K562 (cell line): ENCODE measurements around the gene OPCML. TPM values are rescaled to one million over a fixed set of nuclear protein-coding genes. Genes with fewer than 3 reads are reported as not detected.

Experiments
- ATAC-seq: fragments of 200-7000 bp; cut with Tn5 transposase; 3 replicates; pipeline ENCODE4 v1.9.1; 2020; ENCODE audit warnings: moderate library complexity
- BruUV-seq: library from RNA; stranded (reverse); fragments of 400-500 nt; replicated peaks from 2 replicates; lab custom pipeline; 2021; lab: Mats Ljungman, UMichigan
- CTCF ChIA-PET: fragments of 300-600 bp; formaldehyde crosslinking; extraction: SDS; loops from one replicate; lab custom pipeline; 2021; ENCODE audit warnings: low intra/inter-chr PET ratio; lab: Yijun Ruan, JAX
- POLR2A ChIA-PET: fragments of 300-600, 350-650 bp; sonication (Branson Sonifier 250); formaldehyde crosslinking; extraction: SDS; loops from one replicate; lab custom pipeline; 2021; ENCODE audit warnings: antibody characterized with exemption, inconsistent platforms; lab: Yijun Ruan, JAX
- DNase-seq, 4 experiments: peaks; one replicate each; pipeline versions ENCODE4 v3.0.0 to v3.0.0-alpha.2; 2011 to 2018; ENCODE audit warnings: low spot score in 3 of 4, mixed read lengths in 3 of 4; ENCODE audit errors: extremely low read depth in 1 of 4
- FAIRE-seq: peaks from 2 replicates; lab custom pipeline; 2011; peaks lifted over from hg19 to GRCh38; lab: Jason Lieb, UNC
- H2AFZ ChIP-seq: 2 replicates; pipeline ENCODE4 v1.6.0; 2011; ENCODE audit warnings: low read depth, low read length, control low read depth, inconsistent platforms
- H3K27ac ChIP-seq: fragments of 200-600 bp; 3 replicates; pipeline ENCODE4 v1.8.0; 2011; ENCODE audit warnings: low read depth, mild to moderate bottlenecking, control low read depth, inconsistent platforms, low read length, moderate library complexity, mixed read lengths; ENCODE audit errors: extremely low read depth
- H3K27me3 ChIP-seq, 2 experiments: fragments of 300-600 bp in 1 of 2; 2 replicates in 1 of 2; 3 replicates in 1 of 2; pipeline versions ENCODE4 v1.6.0 to v1.8.0; 2011; ENCODE audit warnings: inconsistent platforms in 2 of 2, low read length in 2 of 2, mild to moderate bottlenecking in 1 of 2, mixed read lengths in 1 of 2, moderate library complexity in 1 of 2; ENCODE audit not compliant: control insufficient read depth in 2 of 2, insufficient read depth in 2 of 2
- H3K36me3 ChIP-seq: fragments of 300-600 bp; 3 replicates; pipeline ENCODE4 v1.8.0; 2011; ENCODE audit warnings: mild to moderate bottlenecking, low read length, inconsistent platforms; ENCODE audit not compliant: control insufficient read depth, insufficient read depth
- H3K4me1 ChIP-seq, 2 experiments: fragments of 200-600 bp in 1 of 2; replicated peaks in 1 of 2; 2 replicates in 1 of 2; 3 replicates in 1 of 2; pipeline versions ENCODE4 v1.5.1 to v1.8.0; 2011; ENCODE audit warnings: inconsistent platforms in 2 of 2, low read length in 2 of 2, mild to moderate bottlenecking in 1 of 2, mixed read lengths in 1 of 2, moderate library complexity in 1 of 2; ENCODE audit not compliant: control insufficient read depth in 2 of 2, insufficient read depth in 2 of 2
- H3K4me2 ChIP-seq: 2 replicates; pipeline ENCODE4 v1.6.1; 2011; ENCODE audit warnings: low read length, control low read depth, inconsistent platforms, mixed read lengths; ENCODE audit not compliant: insufficient read depth
- H3K4me3 ChIP-seq: fragments of 200-600 bp; sonication (generic), shearing (Covaris generic); 2 replicates; pipeline ENCODE4 v1.5.1; 2016; ENCODE audit warnings: control low read depth, inconsistent platforms
- H3K79me2 ChIP-seq: fragments of 200-600 bp; 3 replicates; pipeline ENCODE4 v1.8.0; 2011; ENCODE audit warnings: low read length, inconsistent platforms; ENCODE audit not compliant: control insufficient read depth, insufficient read depth
- H3K9ac ChIP-seq, 2 experiments: 2 replicates each; pipeline versions ENCODE4 v1.6.0 to v1.6.1; 2011; ENCODE audit warnings: low read depth in 2 of 2, low read length in 2 of 2, control low read depth in 1 of 2, inconsistent platforms in 1 of 2, mild to moderate bottlenecking in 1 of 2, mixed read lengths in 1 of 2; ENCODE audit not compliant: insufficient read depth in 1 of 2
- H3K9me1 ChIP-seq: one replicate; pipeline ENCODE4 v1.6.0; 2011; ENCODE audit warnings: inconsistent platforms, mild to moderate bottlenecking, low read length, moderate library complexity; ENCODE audit not compliant: control insufficient read depth, insufficient read depth
- H3K9me3 ChIP-seq: replicated peaks from 2 replicates; pipeline ENCODE4 v1.5.1; 2011; ENCODE audit warnings: low read depth, low read length, inconsistent platforms; ENCODE audit not compliant: control insufficient read depth, insufficient read depth
- H4K20me1 ChIP-seq: replicated peaks from 2 replicates; pipeline ENCODE4 v1.6.1; 2011; ENCODE audit warnings: low read length, inconsistent platforms, mixed read lengths; ENCODE audit not compliant: control insufficient read depth, insufficient read depth
- FOXP1 ChIP-seq: sonication (generic); formaldehyde crosslinking; IDR thresholded peaks from 2 replicates; pipeline ENCODE4 v1.8.0; 2022; ENCODE audit warnings: mild to moderate bottlenecking, missing genetic modification reagents
- GABPA ChIP-seq: fragments of 200-800 bp; sonication (Bioruptor generic); conservative IDR thresholded peaks from 2 replicates; pipeline ENCODE4 v1.6.1; 2016; ENCODE audit warnings: low read depth, missing genetic modification characterization, missing compliant biosample characterization
- POLR2B ChIP-seq: fragments of 450-650 bp; IDR thresholded peaks from 2 replicates; pipeline ENCODE4 v1.6.1; 2018; ENCODE audit warnings: low read depth; ENCODE audit not compliant: partially characterized antibody
- RBM25 ChIP-seq: fragments of 200-400 bp; formaldehyde crosslinking; IDR thresholded peaks from 2 replicates; pipeline ENCODE4 v1.6.1; 2018; ENCODE audit warnings: low read length, low read depth, moderate library complexity; ENCODE audit not compliant: severe bottlenecking
- SMAD3 ChIP-seq: fragments of 450-650 bp; formaldehyde crosslinking; conservative IDR thresholded peaks from 2 replicates; pipeline ENCODE4 v1.4.0; 2020; ENCODE audit warnings: mild to moderate bottlenecking
- SMARCC2 ChIP-seq: fragments of 450-650 bp; IDR thresholded peaks from 2 replicates; pipeline ENCODE4 v1.6.1; 2017; ENCODE audit warnings: antibody characterized with exemption, moderate library complexity, mild to moderate bottlenecking, low read depth
- TEAD1 ChIP-seq, 2 experiments: fragments of 450-650 bp in 1 of 2; sonication (generic) in 1 of 2; formaldehyde crosslinking; IDR thresholded peaks; 2 replicates each; pipeline versions ENCODE4 v1.4.0 to v1.8.0; 2020 to 2022; ENCODE audit warnings: mild to moderate bottlenecking in 2 of 2, missing genetic modification reagents in 1 of 2
- ZC3H4 ChIP-seq: sonication (generic); formaldehyde crosslinking; IDR thresholded peaks from 2 replicates; pipeline ENCODE4 v1.9.0; 2021; ENCODE audit warnings: missing genetic modification reagents, borderline replicate concordance
- ZFX ChIP-seq: sonication (generic); formaldehyde crosslinking; IDR thresholded peaks from 2 replicates; pipeline ENCODE4 v1.8.0; 2022; ENCODE audit warnings: mild to moderate bottlenecking, missing genetic modification reagents, moderate library complexity
- WGBS: fragments of 100-300 bp; shearing (Covaris generic); methylation state at CpG from one replicate; pipeline ENCODE4 v1.1.6; 2016; ENCODE audit warnings: low coverage, mixed read lengths; ENCODE audit not compliant: insufficient coverage; ENCODE audit errors: missing lambda C conversion rate; 5-methylcytosine and 5-hydroxymethylcytosine counted together
- in situ Hi-C: fragments of 300-500 bp; cut with MboI; formaldehyde crosslinking; loops from 4 replicates; pipeline ENCODE4 v1.15.0; 2018; ENCODE audit warnings: inconsistent platforms, mixed read lengths
- intact Hi-C: fragments of 100-400 bp; cut with micrococcal nuclease; formaldehyde crosslinking; loops from 2 replicates; pipeline ENCODE4 v1.14.2; 2022
- polyA plus RNA-seq, 8 experiments: library from polyadenylated mRNA; depleted of rRNA in 4 of 8; stranded (reverse) in 5 of 8; unstranded in 3 of 8; fragments of >200 nt; fragmentation: Nextera tagmentation in 2 of 8; fragmentation: Illumina TruSeq in 1 of 8; extraction: Ambion mirVana in 2 of 8; extraction: Trizol in 1 of 8; gene quantifications; 2 replicates each; pipeline versions ENCODE4 v1.2.1 to v1.2.3, GENCODE V29; 2011 to 2014; ENCODE audit warnings: inconsistent platforms in 1 of 8, missing spikeins in 1 of 8
- total RNA-seq, 7 experiments: library from RNA; depleted of rRNA in 6 of 7; stranded (reverse); fragments of >200 nt in 6 of 7; fragmentation: Illumina TruSeq in 2 of 7; extraction: Trizol in 2 of 7; gene quantifications; 2 replicates each; pipeline versions ENCODE4 v1.2.1 to v1.2.3, GENCODE V29; 2011 to 2021; ENCODE audit warnings: low replicate concordance in 1 of 7

Gene OPCML
- total and polyA plus RNA-seq, 9 of the 15 experiments (the other 6 are each of a cell fraction or from before 2014, with no cell fraction given): not detected

DNA sequence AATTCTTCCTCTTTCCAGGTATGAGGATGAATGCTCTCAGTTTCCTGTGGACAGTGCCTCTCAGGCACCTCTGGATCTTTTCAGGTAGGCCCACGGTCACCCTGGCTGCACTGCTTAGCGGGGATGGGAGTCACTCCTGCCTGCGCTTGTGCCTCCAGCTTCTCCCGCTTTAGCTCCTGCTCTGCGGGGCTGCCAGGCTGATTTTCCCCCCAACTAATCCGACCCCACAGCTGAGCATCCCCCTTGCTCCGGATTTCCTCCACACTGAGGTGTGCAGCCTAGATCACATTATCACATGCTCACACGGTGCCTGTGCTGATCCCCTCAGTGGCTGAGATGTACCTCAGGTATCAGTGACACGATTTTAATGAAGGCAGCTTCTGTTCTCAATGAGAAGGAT lies 879.1 kb downstream of the OPCML start:
- intact Hi-C loops (no loop called here), in situ Hi-C loops (no loop called here)
- WGBS: 2% methylated on average over 8 of the region's 9 CpGs
- BruUV-seq: no TSS peak
- no peaks in the 10 kb centered on the region for H3K4me1 ChIP-seq
- no peak overlapping the region for H2AFZ ChIP-seq
- H3K79me2 ChIP-seq: no peaks in the 10 kb centered on the region
- no peak overlapping the region for H3K4me2 ChIP-seq
- H3K36me3 ChIP-seq: no peaks in the 10 kb centered on the region
- ChIA-PET CTCF (no interaction called here), POLR2A (no interaction called here)
- no peaks in the 10 kb centered on the region for H3K9me1 ChIP-seq
- no peaks in the 10 kb centered on the region for H3K27me3 ChIP-seq
- H3K9ac ChIP-seq: no peak overlapping the region
- no peak for DNase-seq
- no peak for FAIRE-seq
- H3K27ac ChIP-seq: no peak overlapping the region
- H3K9me3 ChIP-seq: no peaks in the 10 kb centered on the region
- no peak overlapping the region for H3K4me3 ChIP-seq
- no peaks in the 10 kb centered on the region for H4K20me1 ChIP-seq
- TF ChIP-seq ZC3H4 (CRISPR knock-in tag) (no peak), FOXP1 (no peak), RBM25 (no peak), ZFX (CRISPR knock-in tag) (no peak), GABPA (tag) (no peak), POLR2B (no peak), SMAD3 (CRISPR knock-in tag) (no peak), SMARCC2 (no peak), TEAD1 (CRISPR knock-in tag; IDR thresholded peaks at IDR 0.05) (no peak)
- no peak for ATAC-seq
